Cardiac septum (tissue), 1 donor: ENCODE measurements around the gene CLIC4. TPM values are rescaled to one million over a fixed set of nuclear protein-coding genes. Genes with fewer than 3 reads are reported as not detected.
"Not testable (repeated sequence)": the region's sequence is repeated elsewhere in the genome, so short reads cannot be mapped to it uniquely, and the experiment has no call there.

Experiments
- DNase-seq: peaks from one replicate; pipeline ENCODE4 v3.0.0-alpha.2; 2020; ENCODE audit warnings: low spot score
- intact Hi-C: fragments of 100-400 bp; cut with DNase I; formaldehyde crosslinking; loops from one replicate; pipeline ENCODE4 v1.14.0; 2022
- total RNA-seq: library from RNA; stranded (reverse); fragmentation: NEBNext Ultra II Directional; extraction: Animal tissue kit (Norgen Biotek cat#: 25700); gene quantifications from one replicate; pipeline ENCODE4 v1.2.1, GENCODE V29; 2021
- donor health status: DM: no; HTN: no; CAD: no.

The CLIC4 gene
- total RNA-seq, 1 donor from 2014 or later = 316 TPM

DNA sequence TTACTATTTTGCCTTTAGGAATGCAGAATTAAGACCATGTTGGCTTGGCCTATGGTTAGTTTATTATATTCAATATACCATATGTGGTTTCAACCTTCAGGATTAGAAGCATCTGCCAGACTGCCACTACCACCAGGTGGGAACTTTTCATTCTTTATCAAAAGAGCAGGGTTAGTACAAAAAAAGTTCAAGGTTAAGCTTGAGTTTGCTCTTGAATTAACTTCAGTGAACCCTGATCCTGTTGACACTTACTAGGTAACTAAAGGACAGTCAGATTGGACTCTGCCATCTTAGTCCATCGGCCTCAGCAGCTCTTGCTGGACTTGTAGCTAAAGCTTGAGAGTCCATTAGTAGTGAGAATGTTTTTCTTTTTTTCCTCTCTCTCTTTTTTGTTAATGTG lies 22.1 kb downstream of the CLIC4 start:
- DNase-seq = no peak
- intact Hi-C loops = no loop called here

DNA sequence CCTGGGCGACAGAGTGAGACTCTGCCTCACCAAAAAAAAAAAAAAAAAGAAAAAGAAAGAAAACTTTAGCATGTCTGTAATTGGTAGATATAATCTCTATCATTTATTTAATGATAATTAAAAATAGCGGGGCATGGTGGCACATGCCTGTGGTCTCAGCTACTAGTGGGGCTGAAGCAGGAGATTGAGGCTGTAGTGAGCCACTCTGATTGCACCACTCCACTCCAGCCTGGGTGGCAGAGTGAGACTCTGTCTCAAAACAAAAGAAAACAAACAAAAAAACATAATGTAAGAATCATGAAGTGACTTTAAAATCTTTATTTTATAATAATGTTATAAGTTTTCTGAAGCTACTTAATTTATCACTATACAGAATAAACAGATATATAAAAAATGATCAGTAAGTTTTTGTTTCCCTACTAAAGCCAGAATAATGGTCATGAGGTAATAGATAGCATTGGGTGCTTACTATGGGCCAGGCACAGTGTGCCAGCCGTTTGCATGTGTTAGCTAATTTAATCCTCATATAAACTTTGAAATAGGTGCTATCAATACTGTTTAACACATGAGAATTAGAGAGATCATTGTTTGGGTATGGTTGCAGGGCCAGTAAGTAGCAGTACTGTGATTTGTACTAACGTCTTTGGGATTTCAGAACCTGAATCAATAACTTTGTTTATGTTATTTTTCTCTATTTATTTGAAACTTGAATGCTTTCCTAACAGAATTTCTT lies 23.8 kb downstream of the CLIC4 start:
- no peak for DNase-seq
- intact Hi-C loops = no loop called here

DNA sequence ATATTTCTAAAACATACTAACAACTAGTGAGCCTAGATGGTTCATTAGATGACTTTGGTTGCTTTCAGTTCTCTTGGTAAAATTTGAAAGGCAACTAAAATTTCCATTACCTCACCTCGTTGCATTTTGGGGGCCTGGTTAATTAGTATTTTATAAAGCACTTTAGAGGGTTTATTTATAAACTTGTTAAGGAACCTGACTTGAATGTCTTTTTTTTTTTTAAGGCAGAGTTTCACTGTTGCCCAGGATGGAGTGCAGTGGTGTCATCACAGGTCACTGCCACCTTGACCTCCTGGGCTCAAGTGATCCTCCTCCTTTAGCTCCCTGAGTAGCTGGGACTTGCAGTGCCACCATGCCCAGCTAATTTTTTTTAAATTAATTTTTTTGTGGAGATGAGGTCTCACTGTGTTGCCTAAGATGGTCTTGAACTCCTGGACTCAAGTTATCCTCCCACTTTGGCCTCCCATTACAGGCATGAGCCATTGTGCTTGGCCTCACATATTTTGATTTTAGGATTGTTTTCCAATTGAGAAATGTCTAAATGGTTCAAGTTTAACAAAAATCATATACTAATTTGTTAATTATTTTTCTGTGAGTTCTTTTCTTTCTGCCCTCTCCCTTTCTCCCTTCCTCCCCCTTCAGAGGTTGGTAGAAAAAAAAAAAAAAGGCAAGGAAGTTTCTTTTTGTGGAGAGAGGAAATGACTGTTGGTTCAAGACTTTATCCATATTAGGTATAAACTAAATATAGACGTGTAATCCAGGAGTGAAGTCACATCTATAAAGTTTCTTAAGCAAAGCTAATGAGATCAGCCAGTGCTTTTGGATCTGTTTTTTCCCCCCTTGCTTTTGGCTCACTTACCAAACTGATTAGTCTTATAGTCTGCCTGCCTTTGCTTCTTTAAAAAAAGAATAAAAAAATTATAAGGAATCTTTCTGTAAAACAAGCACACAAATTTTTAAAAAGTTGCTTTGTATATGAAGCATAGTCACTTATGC lies 24.7 kb downstream of the CLIC4 start:
- no peak for DNase-seq
- intact Hi-C loops = loop anchor here (10.0 kb wide), 1 partner anchor 55 kb away; no protein-coding TSS in a partner anchor

DNA sequence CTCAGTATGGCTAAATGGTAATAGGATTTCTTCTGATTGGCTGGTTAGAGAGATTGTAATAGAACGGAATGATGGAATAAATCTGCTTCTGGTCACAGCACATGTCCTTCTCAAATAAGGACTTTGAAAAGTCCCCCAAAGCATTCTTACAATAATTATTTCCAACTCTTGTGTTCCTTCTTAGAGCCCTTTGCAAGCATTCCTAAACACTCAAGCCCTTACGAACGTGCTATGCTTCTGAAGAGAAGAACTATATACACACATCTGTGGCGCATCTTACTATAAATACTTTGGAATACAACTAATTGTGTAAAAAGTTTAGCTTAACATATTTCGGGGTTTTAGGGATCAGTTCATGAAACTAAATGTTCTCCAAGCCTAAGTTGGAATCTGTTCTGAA lies 25.6 kb downstream of the CLIC4 start:
- intact Hi-C loops = loop anchor here (10.0 kb wide), 1 partner anchor 54 kb away; no protein-coding TSS in a partner anchor
- DNase-seq = no peak

DNA sequence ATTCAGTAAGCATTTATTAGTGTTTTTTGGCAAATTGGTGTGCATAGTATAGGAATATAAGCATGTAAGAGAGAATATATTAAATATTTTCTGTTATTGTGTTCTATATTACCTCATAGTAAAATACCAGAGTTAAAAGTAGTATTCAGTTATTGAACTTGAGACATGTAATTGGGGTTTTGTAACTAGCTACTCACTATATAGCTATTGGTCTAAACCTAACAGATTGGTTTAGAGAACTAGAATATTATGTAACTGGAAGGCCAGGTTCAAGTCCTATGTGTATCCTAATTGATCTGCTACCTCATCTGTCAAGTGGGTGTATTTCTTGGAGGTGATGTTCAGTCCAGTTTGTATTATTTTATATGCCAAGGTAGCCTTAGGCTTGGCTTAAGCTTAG lies 26.3 kb downstream of the CLIC4 start:
- no peak for DNase-seq
- intact Hi-C loops = loop anchor here (10.0 kb wide), 1 partner anchor 53 kb away; no protein-coding TSS in a partner anchor

DNA sequence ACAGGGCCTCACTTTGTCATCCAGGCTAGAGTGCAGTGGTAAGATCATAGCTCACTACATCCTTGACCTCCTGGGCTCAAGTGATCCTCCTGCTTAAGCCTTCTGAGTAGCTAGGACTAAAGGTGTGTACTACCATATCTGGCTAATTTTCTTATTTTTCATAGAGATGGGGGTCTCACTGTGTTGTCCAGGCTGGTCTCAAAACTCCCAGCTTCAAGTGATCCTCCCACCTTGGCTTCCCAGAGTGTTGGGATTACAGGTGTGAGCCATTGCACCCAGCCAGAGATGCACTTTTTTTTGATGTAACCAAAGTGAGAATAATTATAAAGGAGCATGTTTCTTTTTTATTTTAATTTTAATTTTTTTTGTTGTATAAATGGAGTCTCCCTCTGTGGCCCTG lies 28.4 kb downstream of the CLIC4 start:
- intact Hi-C loops = loop anchor here (10.0 kb wide), 1 partner anchor 51 kb away; no protein-coding TSS in a partner anchor

DNA sequence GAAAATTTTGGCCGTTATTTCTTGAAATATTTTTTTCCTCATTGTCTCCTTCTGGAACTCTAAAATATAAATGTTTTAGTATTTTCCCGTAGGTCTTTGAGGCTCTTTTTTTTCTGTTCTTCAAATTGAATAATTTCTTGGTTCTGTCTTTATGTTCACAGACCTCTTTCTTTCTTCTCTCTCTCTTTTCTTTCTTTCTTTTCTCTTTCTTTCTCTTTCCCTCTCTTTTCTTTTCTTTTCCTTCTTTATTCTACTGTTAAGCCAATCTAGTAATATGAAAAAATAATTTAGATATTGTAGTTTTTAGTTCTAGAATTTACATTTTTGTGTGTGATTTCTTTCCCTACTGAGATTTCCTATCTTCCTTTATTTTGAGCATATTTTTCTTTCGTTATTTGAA lies 30.1 kb downstream of the CLIC4 start:
- DNase-seq = no peak
- intact Hi-C loops = loop anchor here (10.0 kb wide), 1 partner anchor 49 kb away; no protein-coding TSS in a partner anchor

More for the DNA sequence above, 28.4 kb downstream of the CLIC4 start:
- DNase-seq = no peak

DNA sequence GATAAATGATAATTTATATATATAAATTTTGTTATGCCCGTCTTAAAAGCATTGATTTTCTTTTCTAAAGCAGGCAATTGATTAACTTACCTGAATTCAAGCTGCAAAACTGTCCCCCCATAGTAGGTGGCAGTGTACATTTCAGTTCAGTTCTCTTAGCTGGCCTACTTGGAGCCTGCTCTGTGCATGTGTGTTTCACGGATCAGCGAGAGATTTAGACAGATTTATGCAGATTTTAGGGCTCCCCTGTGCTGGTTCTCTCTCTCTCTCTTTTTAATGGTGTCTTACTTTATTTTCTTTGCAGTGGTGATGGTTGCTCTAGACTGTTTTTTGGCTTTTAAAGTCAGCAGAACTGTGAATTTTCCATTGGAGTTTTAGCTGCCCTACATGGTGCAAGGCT lies 30.7 kb downstream of the CLIC4 start:
- no peak for DNase-seq
- intact Hi-C loops = loop anchor here (10.0 kb wide), 1 partner anchor 49 kb away; no protein-coding TSS in a partner anchor

DNA sequence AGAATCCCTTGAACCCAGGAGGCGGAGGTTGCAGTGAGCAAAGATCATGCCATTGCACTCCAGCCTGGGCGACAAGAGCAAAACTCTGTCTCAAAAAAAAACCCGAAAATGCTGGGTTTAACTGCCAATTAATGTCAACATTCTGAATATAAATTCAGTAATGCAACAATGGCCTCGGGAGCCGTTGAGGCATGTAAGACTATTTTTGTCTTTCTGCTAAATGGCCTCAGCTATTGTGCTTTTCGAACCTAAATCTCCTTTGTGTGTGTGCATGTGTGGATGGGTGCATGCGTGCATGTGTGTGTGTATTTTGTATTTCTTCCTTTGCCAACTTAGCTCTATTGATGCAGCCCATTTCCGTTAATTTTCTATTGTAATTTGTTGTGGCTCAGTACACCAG lies 31.6 kb downstream of the CLIC4 start:
- no peak for DNase-seq
- intact Hi-C loops = loop anchor here (10.0 kb wide), 1 partner anchor 48 kb away; no protein-coding TSS in a partner anchor

DNA sequence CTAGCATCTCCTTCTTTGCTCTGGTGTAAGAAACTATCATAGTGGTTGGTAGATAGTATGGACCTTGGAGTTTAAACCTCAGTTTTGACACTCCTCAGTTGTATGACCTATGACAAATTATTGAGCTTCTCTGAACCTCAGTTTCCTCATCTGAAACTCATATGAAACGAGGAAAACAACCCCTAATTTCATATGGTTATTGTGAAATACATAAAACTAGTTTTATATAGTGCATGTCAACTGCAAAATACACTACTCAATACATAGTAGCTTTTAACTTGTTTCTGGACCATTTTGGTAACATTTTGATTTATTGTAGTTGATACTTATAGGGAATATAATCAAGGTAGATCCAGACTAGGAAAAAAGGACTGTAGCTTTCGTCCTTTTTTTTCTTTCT lies 32.9 kb downstream of the CLIC4 start:
- intact Hi-C loops = loop anchor here (10.0 kb wide), 1 partner anchor 47 kb away; no protein-coding TSS in a partner anchor
- DNase-seq = no peak

DNA sequence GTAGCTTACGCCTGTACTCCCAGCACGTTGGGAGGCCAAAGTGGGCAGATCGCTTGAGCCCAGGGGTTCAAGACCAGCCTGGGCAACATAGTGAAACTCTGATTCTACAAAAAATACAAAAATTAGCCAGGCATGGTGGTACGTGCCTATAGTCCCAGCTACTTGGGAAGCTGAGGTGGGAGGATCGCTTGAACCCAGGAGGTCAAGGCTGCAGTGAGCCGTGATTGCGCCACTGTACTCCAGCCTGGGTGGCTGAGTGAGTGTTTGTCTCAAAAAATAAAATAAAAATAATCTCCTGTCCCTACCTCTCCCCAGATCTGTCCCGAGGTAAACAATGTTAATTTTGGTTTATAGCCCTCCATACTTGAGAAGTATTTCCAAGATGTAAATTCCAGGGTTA lies 34.0 kb downstream of the CLIC4 start:
- DNase-seq = not testable (repeated sequence)
- intact Hi-C loops = loop anchor here (10.0 kb wide), 1 partner anchor 46 kb away; no protein-coding TSS in a partner anchor

DNA sequence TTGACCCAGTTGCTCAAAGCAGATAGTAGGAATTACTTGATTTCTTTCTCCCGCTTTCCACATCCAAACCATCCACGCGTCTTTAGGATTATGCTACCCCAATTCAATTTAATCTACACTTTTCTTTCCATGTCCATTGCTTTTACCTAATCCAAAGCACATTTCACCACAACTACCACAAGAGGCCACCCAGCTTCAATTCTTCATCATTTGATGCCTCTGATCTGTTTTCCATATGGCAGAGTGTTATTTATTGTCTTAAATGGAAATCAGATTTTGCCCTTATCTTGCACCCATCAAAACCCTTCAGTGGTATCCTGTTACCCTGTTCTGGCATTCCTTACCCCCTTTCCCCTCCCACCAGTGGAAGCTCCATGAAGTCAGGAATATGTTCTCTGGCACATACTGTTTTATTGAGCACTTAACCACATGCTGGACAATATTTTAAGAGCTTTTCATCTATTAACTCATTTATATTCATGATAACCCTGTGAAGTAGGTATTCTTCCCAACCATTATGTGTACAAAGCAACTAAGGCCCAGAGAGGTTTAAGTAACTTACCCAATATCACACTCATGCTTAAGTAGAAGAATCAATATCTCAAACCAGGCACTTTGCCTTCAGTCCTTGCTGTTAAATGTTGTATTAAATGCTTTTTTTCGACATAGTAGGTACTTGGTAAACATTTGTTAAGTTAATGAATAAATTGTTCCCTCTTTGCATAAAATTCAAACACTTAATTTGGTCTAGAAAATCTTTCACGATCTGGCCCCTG lies 34.6 kb downstream of the CLIC4 start:
- intact Hi-C loops = loop anchor here (10.0 kb wide), 1 partner anchor 45 kb away; no protein-coding TSS in a partner anchor
- DNase-seq = no peak

DNA sequence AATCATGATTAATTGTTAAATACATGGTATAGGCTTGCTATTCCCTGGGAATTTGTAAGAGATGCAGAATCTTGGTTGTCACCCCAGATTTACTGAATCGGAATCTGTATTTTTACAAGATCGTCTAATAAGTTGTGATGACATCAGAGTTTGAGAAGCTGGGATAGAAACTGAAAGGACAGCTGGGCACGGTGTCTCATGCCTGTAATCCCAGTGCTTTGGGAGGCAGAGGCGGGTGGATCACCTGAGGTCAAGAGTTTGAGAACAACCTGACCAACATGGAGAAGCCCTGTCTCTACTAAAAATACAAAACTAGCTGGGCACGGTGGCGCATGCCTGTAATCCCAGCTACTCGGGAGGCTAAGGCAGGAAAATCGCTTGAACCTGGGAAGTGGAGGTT lies 35.4 kb downstream of the CLIC4 start:
- intact Hi-C loops, DNase-seq: not testable (repeated sequence)

DNA sequence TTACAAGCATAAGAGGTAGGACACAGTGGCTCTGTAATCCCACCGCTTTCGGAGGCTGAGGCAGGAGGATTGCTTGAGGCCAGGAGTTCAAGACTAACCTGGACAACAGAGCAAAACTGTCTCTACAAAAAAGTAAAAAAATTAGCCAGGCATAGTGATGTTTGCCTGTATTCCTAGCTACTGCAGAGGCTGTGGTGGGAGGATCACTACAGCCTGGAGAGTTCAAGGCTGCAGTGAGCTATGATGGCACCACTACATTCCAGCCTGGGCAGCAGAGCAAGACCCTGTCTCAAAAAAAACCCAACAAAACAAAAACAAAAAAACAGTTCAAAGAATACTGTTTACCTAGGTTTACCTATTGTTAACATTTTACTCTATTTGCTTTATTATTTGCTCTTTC lies 37.4 kb downstream of the CLIC4 start:
- intact Hi-C loops = no loop called here
- DNase-seq = no peak

DNA sequence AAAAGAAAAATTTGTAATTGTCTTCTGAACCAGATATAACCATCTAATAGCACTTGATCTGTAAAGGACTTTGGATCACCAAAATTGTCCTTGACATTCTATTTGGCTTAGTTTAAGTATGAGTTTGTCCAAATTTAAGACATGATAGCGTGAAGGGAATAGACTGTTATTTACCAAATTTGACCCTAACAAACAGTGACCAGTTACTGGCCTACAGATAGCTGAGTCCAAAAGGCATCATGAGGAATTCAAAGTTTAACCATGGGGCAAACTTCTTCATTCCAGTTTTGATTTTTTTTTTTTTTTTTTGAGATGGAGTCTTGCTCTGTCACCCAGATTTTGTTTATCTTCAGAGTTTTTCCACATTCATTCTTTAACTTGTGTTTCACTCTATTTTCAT lies 38.5 kb downstream of the CLIC4 start:
- intact Hi-C loops = no loop called here
- DNase-seq = no peak

DNA sequence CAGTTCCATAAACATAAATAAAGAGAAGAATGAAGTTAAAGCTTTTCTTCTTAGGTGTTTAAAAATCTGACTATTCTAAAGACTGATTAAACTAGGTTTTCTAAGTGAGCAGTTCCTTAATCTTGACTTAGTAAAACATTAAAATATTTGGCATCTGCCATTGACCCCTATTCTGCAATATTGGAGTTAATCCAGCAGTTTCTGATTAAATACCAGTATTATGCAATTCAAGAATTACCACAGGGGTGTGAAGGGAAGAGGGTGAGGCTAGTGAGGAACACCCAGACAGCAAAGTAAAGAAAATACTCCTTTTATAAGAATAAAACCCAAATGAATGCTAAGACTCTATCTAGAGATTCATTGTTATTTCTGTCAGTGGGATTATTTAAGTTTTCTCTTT lies 40.9 kb downstream of the CLIC4 start:
- DNase-seq = no peak
- intact Hi-C loops = no loop called here

DNA sequence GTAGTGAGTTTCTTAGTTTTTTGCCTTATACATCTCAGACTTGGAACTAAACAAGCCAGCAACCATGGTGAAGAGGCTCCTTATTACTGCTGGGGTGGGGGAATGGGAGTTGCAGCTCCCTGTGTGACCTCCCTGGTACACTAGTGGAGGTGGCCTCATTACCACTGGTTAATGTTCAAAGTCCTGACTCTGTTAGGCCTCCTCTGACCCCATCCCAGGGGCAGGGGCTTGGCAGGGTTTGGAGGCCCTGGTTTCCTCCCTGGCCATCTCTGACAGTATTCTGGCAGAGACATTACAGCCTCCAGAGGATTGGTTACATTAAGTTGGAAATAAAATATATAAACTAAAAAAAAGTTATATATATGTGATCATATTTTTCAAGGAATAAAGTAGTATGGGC lies 45.2 kb downstream of the CLIC4 start:
- intact Hi-C loops = loop anchor here (5.0 kb wide), 1 partner anchor 37 kb away; no protein-coding TSS in a partner anchor
- DNase-seq = no peak

DNA sequence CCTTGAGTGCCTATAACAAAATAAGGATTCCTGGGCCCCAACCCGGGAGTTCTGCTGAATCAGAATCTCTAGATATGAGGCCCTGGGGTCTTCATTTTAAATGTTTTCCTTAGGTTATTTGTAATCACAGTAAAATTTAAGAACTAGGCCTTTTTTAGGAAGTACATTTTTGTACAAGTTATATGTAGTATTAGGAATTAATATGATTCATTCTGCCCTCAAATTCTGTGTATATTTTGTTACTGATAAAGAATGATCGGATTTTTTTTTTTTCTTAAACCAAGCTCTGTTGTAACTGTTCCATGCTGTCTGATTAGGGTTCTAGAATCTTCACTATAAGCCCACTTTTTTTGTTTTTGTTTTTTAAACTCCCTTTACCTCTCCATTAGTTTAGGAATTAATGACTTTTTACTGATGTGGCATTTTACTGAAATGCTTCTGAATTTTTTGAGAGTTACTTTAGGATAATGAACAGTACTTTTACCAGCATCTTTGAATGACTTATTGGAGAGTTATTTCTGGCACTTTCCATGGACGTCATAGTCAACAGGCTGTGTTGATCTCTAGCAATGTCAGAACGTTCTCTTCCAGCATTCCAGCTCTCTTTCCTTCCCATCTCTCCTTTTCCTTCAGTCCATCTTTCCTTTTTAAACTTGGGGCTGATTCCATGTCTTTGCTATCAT lies 48.3 kb downstream of the CLIC4 start:
- intact Hi-C loops = loop anchor here (5.0 kb wide), 1 partner anchor 34 kb away; no protein-coding TSS in a partner anchor

DNA sequence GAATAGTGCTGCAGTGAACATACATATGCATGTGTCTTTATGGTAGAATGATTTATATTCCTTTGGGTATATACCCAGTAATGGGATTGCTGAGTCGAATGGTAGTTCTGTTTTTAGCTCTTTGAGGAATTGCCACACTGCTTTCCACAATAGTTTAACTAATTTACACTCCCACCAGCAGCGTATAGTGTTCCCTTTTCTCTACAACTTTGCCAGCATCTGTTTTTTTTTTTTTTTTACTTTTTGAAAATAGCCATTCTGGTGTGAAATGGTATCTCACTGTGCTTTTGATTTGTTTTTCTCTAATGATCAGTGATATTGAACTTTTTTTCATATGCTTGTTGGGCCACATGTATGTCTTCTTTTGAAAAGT lies 48.9 kb downstream of the CLIC4 start:
- intact Hi-C loops = loop anchor here (5.0 kb wide), 1 partner anchor 33 kb away; no protein-coding TSS in a partner anchor
- not testable (repeated sequence) for DNase-seq

More for the DNA sequence above, 48.3 kb downstream of the CLIC4 start:
- no peak for DNase-seq
